Measurements from ENCODE around the gene SRGAP1. TPM values are rescaled to one million over a fixed set of nuclear protein-coding genes. Genes with fewer than 3 reads are reported as not detected.
"Not testable (repeated sequence)": the region's sequence is repeated elsewhere in the genome, so short reads cannot be mapped to it uniquely, and the experiment has no call there.

SRGAP1 gene
- total RNA-seq, 1 experiment from 2014 or later, result 3.3 TPM

- DNase-seq (ENCODE audit: low spot score), result no peak
These were observed 272.5 kb downstream of the SRGAP1 start for GRCh38 chr12:64116969-64117368.

DNA sequence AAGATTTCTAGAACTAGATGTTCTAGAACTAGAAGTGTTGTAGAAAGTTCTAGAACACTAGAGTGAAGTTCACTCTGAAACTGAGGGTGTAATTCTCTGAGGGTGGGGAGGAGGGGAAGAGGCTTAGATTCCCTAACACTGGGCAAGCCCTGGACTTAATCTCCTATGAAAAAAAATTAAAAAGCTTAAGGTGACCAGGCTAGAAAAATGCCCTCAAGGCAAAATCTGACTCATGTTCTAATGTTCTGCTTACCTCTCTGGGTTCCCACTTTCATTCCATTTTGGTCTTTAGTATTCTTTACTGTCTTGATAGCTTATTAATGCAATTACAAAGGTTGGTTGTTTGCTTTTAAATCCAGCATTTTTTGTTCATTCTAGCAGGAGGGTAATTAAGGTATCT is 276.1 kb downstream of the SRGAP1 start:
- DNase-seq (ENCODE audit: low spot score), result no peak

GRCh38 chr12:64121086-64121485 is 276.6 kb downstream of the SRGAP1 start:
- DNase-seq (ENCODE audit: low spot score), result not testable (repeated sequence)

GRCh38 chr12:64122154-64122553 is 277.7 kb downstream of the SRGAP1 start:
- DNase-seq (ENCODE audit: low spot score), result no peak

- DNase-seq (ENCODE audit: low spot score), result no peak
These were observed 278.5 kb downstream of the SRGAP1 start for GRCh38 chr12:64122995-64123394.

DNA sequence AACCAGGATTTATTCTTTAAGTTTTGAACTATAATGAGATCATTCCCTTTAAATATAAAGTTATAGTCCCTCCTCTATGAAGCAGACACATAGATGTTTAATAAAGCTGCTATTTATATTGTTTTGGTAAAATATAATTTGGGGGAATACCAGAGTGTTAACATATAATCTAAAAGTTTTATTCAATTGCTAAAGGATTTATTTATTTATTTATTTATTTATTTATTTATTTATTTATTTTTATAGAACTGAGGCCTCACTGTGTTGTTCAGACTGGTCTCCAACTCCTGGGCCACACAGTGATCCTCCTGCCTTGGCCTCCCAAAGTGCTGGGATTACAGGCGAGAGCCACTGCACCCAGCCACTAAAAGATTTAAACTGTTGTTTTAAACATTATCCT is 278.9 kb downstream of the SRGAP1 start:
- DNase-seq (ENCODE audit: low spot score), result no peak

DNA sequence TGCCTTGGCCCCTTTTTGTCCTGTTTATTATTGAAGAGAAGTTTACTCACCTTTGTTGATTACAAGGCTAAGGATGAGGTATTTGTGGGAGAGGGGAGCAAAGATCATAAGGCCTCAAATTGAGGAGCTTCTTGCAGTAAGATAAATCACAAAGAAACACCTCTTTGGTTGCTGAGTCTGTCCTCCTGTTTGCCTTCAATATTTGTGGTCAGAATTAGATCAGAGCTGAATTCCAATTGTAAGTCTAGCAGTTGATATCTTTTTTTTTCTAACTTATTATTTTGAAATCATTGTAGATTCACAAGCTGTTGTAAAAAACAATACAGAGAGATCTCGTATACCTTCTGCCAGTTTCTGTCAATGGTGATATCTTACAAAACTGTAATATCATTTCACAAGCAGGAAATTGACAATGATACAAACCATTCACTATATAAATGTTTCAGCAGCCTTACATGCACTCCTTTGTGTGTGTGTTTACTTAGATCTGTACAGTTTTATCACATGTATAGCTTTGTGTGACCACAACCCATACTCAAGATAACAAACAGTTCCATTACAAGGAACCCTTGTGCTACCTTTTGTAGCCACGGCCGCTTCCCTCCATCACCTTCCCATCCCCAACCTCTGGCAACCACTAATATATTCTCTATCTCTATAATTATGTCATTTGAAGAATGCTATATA is 280.2 kb downstream of the SRGAP1 start:
- DNase-seq (ENCODE audit: low spot score), result no peak

DNA sequence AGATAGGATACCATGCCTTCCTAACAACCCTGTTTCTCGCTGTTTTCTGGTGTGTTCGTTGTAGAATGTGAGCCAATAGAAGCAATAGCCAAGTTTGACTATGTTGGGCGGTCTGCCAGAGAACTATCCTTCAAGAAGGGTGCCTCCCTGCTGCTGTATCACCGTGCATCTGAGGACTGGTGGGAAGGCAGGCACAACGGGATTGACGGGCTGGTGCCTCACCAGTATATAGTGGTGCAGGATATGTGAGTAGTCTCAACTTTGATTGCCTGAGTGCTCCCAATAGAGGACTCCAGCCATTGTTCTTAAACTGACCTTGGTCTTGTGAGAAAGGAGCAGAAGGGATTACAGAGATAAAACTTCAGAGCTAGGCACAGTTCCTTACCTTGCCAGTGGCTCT is 281.4 kb downstream of the SRGAP1 start:
- no peak for DNase-seq (ENCODE audit: low spot score)

- no peak for DNase-seq (ENCODE audit: low spot score)
These were observed 283.3 kb downstream of the SRGAP1 start for GRCh38 chr12:64127811-64128210.

DNA sequence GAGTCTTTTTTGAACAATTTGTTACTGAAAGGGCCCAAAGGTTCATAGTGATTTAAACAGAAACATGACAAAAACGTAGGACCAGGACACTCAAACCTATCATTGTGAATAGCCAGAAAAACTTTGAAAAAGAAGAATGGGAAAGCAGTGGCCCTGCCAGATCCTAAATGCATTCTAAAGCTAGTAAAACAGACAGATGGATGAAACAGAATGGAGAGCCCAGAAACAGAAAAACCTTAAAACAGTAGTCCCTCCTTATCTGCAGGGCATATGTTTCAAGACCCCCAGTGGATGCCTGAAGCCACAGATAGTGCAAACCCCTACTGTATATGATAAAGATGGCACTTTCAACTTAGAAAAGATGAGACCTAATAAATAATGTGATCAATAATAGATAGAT is 283.9 kb downstream of the SRGAP1 start:
- no peak for DNase-seq (ENCODE audit: low spot score)

GRCh38 chr12:64130476-64130875 is 286.0 kb downstream of the SRGAP1 start:
- DNase-seq (ENCODE audit: low spot score), result not testable (repeated sequence)

- not testable (repeated sequence) for DNase-seq (ENCODE audit: low spot score)
These were observed 287.0 kb downstream of the SRGAP1 start for GRCh38 chr12:64131456-64131855.

DNA sequence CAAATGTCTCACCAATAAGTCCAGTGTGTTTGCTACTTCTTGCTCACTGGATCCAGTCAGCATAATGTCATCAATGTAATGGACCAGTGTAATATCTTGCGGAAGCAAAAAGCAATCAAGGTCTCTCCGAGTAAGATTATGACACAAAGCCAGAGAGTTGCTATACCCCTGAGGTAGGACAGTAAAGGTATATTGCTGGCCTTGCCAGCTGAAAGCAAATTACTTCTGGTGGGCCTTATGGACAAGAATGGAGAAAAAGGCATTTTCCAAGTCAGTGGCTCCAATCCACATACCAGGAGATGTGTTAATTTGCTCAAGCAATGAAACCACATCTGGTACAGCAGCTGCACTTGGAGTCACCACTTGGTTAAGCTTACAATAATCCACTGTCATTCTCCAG is 288.2 kb downstream of the SRGAP1 start:
- not testable (repeated sequence) for DNase-seq (ENCODE audit: low spot score)

DNA sequence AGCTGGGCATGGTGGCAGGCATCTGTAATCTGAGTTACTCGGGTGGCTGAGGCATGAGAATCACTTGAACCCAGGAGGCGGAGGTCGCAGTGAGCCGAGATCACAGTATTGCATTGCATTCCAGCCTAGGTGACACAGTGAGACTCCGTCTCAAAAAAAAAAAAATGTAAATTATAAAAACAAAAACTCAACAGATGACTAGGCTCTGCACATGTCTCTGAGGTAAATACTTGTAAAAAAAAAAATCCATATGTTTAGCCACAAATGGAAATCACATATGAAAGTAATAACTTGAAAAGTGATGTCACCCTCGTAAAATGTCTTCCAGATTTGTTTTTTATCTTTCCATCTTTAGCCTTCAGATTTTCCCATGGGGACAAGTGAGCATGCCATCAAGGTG is 292.6 kb downstream of the SRGAP1 start:
- no peak for DNase-seq (ENCODE audit: low spot score)

- no peak for DNase-seq (ENCODE audit: low spot score)
These were observed 294.5 kb downstream of the SRGAP1 start for GRCh38 chr12:64139021-64139420.

- DNase-seq (ENCODE audit: low spot score), result no peak
These were observed 297.9 kb downstream of the SRGAP1 start for GRCh38 chr12:64142382-64142781.

- no peak for DNase-seq (ENCODE audit: low spot score)
These were observed 298.3 kb downstream of the SRGAP1 start for GRCh38 chr12:64142784-64143183.

DNA sequence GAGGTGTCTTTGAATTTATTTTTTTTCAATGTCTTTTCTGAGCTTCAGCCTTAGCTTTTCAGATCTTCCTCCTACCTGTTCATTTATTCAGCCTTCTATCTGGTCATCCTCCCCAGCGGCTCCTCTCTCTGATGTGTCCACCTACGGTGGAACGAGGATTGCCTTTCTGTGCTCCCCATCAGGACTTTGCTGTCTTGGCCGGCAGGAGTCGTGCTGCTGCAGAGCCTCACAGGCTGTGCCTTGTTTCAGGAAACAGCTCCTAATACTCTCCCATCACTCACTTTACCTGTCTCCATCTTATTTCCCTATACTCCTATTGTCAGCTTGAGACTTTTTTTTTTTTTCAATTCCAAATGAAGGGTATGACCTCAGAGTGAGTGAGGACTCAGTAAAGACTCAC is 300.7 kb downstream of the SRGAP1 start:
- no peak for DNase-seq (ENCODE audit: low spot score)

- no peak for DNase-seq (ENCODE audit: low spot score)
These were observed 302.6 kb downstream of the SRGAP1 start for GRCh38 chr12:64147011-64147631.

GRCh38 chr12:64147875-64148274 is 303.4 kb downstream of the SRGAP1 start:
- no peak for DNase-seq (ENCODE audit: low spot score)

DNA sequence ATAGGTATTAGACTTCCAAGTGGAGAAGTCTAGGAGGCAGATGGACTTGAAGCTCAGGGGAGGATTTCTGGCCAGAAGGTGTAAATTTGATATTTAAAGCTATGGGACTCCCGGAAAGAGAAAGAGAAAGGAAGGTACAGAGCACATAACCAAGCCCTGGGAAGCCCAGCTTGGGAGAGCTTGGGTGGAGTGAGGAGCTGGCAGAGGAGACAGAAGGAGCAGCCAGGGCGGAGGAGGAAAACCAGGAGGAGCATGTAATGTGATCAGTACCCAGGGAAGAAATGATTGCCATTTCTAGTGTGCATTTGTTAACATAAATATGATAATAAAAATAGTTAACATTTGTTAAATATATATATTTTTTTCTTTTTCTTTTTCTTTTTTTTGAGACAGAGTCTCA is 310.2 kb downstream of the SRGAP1 start:
- no peak for DNase-seq (ENCODE audit: low spot score)

- DNase-seq (ENCODE audit: low spot score), result no peak
These were observed 312.6 kb downstream of the SRGAP1 start for GRCh38 chr12:64157110-64157509.

DNA sequence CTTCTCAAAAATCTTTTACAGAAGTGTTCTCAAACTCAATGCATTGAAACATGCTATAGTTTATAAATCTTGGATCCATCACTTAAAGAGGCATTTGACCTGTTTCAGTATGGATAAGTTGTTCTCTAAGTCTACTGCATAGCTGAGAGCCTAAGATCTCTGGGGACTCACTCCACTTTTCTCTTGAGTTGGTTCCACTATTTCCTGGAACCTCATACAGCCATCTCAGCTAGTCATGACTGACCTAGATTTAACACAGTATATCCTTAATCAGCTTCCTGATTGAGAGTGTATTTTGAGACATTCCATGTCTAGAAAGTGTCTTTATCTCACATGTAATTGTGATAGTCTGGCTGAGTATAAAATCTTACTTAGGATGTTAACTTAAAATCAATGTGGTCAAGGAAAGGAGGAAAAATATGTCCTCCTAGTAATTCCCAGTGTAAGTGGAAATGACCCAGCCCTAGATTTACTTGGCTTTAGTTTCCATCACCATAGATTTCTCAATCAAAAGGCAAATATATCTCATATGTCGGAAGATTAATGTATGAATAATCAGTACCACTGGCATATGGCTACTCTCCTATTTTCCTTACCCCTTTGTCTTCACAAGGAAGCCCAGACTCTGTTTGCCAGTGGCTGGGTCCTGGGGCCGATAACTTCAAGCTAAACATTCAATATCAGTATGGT is 315.7 kb downstream of the SRGAP1 start:
- DNase-seq (ENCODE audit: low spot score), result no peak
